NCI-H2029 treated with DMSO at 0.1 percent for 48 hours (cell line): ENCODE measurements around the gene SCAPER.
"Not testable (repeated sequence)": the region's sequence is repeated elsewhere in the genome, so short reads cannot be mapped to it uniquely, and the experiment has no call there.

Experiments used
- DNase-seq: peaks from one replicate; lab custom pipeline; 2025; lab: John Stamatoyannopoulos, UW

The SCAPER gene

DNA sequence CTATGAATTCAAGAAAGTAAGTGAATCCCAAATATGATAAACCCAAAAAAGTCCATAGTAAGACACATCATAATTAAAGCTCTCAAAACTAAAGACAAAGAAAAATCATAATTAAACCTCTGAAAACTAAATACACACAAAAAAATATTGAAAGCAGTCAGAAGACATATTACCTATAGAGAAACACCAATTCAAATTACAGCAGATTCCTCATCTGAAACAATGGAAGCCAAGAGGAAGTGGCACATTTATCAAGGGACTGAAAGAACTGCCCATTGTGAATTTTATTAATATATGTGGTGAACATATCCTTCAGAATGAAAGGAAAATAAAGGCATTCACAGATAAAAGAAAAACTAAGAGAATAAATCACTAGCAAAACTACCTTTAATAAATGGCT is 128.2 kb downstream of the SCAPER start:
- DNase-seq: no peak

DNA sequence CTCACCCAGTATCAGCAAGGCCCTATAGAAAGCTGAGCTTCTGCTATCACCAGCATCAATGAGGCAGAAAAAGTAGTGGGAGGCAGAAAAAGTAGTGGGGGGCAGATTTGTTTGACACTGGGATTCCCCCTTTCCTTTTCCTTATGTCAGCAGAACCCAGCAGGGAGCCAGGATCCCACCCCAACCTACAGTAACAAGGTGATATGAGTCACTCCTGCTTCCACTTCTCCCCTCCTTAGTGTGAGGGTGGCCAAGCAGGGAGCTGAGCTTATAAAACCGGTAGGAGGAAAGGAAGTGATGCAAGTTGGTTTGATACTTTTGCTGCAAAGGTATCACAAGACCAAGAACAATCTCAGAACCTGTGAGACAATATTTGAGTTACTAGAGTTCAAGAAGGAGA is 128.7 kb downstream of the SCAPER start:
- DNase-seq: no peak

DNA sequence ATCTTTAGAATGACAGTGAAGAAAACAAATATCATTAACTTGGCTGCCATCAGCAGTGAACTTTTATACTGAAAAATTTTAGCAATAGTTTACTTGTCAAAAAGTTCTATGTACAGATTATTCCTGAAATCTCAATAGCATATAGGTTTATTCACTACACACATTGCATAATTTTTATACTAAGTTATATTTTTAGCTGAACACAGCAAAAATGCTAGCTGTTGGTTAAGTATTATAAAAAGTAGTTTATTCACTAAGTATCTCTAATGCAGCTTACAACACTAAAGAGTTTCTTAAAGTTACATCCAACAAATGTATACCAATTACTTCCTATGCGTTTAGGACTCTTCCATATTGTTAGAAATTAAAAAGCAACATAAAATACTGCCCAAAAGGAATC is 131.9 kb downstream of the SCAPER start:
- no peak for DNase-seq

DNA sequence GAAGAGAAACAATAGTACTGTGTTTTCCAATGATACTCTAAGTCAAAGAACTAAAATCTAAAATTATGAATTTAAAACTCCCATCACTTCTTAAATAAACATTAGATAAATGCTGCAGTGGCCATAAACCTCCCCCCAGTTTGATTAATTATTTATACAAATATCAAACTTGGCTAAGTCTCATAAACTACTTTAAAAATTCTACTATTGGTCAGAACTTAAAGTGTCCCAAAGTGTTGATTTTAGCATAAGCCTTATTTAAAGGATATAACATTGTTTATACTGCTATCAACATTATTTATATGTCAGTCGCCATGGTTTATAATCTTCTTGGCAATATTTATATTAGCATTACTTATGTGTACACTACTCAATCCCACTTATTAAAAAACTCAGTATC is 132.4 kb downstream of the SCAPER start:
- no peak for DNase-seq

DNA sequence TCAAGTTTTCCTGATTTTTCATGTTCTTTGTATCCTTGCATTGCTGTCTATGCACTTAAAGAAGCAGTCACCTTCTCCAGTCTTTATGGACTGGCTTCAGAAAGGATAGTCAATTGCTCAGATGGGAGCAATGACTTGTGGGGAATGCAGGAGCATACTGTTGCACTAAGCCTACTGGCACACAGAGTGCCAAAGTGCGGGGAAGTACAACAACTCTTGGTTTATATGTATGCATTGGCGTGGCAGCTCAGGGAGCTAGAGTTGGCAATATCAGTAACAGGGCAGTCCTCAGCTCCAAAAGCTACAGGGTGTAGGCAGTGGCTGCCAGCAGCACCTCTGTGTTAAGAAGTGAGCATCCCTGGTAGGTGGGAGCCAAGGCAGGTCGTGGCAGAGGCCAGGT is 141.1 kb downstream of the SCAPER start:
- DNase-seq: no peak

DNA sequence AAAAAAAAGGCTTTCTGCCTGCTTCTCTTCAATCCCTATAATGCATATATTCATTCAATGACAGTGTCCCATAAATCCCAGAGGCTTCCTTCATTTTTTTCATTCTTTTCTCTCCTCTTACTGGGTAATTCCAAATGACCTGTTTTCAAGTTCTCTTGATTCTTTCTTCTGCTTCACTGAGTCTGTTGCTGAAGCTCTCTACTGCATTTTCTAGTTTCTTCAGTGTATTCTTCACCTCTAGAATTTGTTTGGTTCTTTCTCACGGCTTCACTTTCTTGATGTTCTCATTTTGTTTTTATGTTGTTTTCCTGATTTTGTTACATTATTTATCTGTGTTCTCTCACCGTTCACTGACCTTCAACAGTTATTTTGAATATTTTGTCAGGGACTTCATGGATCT is 141.6 kb downstream of the SCAPER start:
- DNase-seq: no peak

DNA sequence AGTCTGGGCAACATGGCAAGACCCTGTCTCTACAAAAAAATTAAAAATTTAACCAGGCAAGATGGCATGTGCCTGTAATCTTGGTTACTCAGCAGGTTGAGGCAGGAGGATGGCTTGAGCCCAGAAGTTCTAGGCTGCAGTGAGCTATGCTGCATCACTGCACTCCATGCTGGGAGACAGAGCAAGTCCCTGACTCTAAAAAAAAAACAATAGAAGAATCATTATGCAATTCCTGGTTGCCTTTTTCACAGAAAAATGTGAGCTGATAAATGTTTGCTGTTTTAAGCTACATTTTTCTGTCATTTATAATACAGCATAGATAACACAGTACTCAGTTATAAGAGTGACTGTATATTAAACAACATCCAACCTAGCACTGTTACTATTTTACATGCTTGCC is 148.8 kb downstream of the SCAPER start:
- no peak for DNase-seq

DNA sequence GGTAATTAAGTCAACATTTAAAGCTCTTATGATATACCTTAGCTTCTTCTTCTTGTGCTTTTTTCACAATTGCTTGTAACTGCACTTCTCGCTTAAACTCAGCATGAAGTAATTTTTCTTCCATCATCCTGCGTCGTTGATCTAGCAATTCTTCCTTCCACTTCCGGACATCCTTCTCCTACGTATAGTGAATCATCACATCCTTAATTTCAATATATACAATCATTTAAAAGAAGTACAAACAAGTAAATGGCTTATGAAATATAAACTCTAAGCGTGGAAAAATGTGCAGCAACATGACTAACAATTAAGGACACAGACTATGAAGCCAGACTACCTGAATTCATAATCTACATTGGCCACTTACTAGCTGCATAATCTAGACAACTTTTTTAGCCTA is 151.4 kb downstream of the SCAPER start:
- no peak for DNase-seq

DNA sequence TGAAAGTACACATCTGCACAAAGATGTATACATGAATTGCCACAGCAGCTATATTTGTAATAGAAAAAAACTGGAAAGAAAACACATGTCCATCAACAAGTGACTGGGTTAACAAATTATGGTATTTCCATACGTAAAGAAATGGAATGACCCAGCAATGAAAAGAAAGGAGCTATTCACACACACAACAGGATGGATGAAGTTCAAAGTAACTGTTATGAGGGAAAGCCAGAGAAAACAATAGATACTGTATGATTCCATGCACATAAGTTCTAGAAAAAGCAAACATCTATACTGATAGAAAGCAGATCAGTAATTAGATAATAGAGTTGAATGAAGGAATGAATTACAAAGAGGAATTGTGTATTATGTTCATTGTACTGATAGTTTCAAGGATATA is 152.0 kb downstream of the SCAPER start:
- DNase-seq: no peak

DNA sequence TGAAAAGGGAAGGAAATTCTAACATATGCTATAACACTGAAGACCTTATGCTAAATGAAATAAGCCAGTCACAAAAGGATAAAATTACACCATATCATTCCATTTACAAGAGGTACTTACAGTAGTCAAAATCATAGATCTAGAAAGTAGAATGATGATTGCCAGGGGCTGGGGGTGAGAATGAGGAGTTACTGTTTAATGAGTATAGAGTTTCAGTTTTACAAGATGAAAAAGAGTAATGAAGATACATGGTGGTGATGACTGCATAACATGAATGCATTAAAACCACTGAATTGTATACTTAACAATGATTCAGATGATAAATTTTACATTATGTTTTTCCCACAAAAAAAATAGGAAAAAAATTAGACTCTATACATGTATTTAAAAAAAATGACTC is 152.6 kb downstream of the SCAPER start:
- no peak for DNase-seq

DNA sequence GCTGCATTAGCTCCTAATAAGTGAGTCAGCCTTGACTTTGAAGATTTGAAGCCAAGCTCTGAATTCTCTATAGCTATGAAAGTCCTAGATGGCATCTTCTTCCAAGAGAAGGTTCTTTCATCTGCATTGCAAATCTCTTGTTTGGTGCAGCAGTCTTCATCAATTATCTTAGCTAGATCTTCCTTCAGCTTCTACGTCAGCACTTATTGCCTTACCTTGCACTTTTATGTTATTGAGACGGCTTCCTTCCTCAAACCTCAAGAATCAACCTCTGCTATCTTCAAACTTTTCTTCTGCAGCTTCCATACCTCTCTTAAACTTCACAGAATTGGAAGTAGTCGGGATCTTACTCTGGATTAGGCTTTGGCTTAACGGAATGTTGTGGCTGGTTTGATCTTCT is 167.6 kb downstream of the SCAPER start:
- DNase-seq: no peak

DNA sequence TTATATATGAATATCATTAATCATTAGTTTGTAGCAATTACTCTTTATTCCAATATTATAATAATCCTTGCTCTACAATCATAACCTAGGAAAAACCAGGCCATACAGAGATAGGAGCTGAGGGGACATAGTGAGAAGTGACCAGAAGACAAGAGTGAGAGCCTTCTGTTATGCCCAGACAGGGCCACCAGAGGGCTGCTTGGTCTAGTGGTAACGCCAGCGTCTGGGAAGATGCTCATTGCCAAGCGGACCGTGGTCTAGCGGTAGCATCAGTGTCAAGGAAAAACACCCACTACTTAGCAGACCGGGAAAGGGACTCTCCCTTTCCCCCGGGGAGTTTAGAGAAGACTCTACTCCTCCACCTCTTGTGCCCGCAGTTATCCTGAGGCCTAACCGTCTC is 172.8 kb downstream of the SCAPER start:
- not testable (repeated sequence) for DNase-seq

DNA sequence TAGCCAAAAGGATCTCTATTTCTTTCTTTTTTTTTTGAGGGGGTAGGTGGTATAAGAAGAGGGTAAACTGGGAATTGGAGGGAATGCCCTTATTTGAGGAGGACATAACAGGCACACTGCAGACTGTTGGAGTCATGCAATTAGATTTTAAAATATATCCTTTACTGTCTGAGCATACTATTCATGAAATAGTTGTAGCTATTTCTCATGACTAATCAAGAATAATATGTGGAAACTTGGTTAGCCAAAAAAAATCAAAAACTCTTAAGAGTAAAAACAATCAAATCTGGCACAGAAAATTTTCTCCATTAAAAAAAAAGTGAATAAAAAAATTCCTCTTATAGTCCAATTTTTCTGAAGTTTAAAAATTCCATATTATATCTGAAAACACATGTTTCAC is 174.9 kb downstream of the SCAPER start:
- DNase-seq: no peak

DNA sequence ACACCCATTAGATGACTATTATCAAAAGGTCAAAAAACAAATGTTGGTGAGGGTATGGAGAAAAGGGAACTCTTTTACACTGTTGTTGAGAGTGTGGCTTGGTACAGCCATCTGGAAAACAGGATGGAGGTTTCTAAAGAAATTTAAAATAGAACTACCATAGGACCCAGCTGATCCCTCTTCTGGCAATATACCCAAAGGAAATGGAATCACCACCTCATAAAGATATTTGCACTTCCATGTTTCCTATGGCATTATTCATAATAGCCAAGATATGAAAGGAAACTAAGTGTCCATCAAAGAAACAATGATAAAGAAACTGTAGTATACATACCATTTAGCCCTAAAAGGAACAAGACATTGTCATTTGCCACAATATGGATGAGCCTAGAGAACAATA is 186.3 kb downstream of the SCAPER start:
- DNase-seq: no peak

DNA sequence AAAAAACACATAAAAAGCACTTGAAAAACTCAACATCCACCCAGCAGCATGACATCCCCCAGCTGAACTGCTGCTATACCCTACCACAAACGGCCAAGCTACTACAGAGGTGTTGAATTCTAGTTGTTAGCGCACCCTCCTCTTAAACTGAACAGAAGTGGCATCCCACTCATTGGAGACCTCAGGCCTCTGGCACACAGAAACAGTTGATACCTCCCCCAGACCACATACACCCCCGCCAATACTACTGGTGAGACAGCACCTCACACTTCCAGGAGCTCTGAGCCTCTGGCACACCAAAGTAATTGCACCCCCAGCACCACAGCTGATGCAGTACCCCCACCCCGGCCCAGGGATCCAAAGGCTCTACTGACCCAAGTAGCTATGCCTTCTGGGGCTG is 190.2 kb downstream of the SCAPER start:
- DNase-seq: no peak

DNA sequence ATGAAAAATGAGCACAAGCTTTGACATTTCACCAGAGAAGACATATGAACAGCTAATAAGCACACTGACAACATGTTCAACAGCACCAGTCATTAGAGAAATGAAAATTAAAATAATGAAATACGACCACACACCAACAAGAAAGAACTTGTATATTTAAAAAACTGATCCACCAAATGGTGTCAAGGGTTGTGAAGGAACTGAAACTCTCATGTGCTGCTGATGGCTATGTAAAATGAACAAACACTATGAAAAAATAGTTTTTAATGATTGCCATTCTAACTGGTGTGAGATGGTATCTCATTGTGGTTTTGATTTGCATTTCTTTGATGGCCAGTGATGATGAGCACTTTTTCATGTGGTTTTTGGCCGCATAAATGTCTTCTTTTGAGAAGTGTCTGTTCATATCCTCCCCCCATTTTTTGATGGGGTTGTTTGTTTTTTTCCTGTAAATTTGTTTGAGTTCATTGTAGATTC is 193.8 kb downstream of the SCAPER start:
- no peak for DNase-seq

DNA sequence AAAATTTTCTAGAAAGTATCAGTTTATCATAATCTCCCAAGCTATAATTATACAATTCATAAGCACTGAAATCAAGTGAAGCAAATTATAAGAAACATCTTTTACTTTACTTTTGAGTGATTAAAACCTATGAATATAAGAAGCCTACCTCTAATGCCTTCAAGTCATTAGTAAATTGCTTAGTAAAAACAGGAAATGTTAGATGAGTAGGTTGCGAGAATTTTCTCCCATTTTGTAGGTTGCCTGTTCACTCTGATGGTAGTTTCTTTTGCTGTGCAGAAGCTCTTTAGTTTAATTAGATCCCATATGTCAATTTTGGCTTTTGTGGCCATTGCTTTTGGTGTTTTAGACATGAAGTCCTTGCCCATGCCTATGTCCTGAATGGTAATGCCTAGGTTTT is 201.1 kb downstream of the SCAPER start:
- not testable (repeated sequence) for DNase-seq

DNA sequence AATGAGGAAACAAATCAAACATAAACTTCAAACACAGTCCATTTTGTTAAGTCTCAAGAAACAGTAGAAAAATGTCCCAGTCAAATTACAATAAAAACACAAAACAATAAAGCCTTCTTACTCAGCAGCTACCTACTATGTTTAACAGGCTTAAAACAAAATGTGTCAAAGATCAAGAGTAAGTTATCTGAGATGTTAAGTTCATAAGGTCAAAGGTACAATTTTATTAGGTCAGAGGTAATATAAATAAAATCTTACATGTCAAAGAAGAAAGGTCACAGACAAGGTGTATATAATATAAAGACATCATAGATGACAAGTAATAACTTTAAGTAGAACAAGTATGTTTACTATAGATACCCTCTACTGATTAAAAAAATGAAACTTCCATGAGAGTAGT is 208.3 kb downstream of the SCAPER start:
- no peak for DNase-seq

DNA sequence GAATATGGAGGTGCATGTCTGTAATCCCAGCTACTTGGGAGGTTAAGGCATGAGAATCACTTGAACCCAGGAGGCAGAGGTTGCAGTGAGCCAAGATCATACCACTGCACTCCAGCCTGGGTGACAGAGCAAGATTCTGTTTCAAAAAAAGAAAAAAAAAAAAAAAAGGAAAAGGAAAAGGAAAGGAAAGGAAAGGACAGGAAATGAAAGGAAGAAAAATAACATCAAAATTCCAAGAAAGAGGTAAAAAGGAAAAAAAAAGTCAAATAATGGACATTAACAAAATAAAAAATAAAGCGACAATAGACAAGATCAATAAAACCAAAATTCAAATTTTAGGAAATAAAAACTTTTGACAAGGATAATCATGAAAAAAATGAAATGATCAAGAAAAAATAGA is 212.6 kb downstream of the SCAPER start:
- not testable (repeated sequence) for DNase-seq

DNA sequence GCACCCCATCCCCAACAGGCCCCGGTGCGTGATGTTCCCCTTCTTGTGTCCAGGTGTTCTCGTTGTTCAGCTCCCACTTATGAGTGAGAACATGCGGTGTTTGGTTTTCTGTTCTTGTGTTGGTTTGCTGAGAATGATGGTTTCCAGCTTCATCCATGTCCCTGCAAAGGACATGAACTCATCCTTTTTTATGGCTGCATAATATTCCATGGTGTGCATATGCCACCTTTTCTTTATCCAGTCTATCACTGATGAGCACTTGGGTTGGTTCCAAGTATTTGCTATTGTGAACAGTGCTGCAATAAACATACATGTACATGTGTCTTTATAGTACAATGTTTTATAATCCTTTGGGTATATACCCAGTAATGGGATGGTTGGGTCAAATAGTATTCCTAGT is 217.5 kb downstream of the SCAPER start:
- not testable (repeated sequence) for DNase-seq

DNA sequence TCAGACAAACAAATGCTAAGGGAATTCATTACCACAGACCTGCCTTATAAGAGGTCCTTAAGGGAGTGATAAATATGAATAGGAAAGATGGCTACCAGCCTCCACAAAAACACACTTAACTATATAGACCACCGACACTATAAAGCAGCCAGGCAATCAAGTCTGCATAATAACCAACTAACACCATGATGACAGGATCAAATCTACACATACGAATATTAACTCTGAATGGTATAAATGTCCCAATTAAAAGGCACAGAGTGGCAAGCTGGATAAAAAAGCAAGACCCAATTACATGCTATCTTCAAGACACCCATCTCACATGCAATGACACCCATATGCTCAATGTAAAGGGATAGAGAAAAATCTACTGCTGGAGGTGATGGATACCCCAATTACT is 221.1 kb downstream of the SCAPER start:
- no peak for DNase-seq

DNA sequence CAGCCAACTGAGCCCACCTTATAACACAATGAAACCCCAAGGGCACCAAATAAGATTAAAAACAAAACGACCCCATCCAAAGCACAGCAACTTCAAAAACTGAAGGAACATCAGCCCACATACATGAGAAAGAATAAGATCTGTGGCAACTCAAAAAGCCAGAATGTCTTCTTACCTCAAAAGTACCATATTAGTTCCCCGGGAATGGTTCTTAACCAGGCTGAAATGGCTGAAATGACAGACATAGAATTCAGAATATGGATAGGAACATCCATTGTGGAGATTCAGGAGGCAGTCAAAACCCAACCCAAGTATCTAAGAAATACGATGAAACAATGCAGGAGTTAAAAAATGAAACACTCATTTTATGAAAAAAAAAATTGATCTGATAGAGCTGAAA is 222.3 kb downstream of the SCAPER start:
- DNase-seq: no peak

DNA sequence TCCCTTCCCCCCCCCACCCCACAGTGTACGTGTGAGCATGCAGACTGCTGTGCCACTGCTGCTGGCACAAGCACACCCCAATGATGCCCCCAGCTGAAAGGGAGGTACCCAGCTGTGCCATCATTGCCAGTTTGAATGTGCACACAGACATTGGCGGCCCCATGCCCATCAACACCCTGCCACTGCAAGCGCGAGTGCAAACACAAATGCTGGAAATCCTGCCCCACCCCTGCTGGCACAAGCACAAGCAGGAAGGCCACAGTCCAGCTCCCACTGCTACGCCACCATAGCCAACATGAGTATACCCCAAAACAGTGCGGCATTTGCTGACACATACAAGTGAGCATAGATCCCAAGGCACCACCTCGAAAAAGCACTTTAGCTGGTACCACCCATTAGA is 222.9 kb downstream of the SCAPER start:
- DNase-seq: no peak

DNA sequence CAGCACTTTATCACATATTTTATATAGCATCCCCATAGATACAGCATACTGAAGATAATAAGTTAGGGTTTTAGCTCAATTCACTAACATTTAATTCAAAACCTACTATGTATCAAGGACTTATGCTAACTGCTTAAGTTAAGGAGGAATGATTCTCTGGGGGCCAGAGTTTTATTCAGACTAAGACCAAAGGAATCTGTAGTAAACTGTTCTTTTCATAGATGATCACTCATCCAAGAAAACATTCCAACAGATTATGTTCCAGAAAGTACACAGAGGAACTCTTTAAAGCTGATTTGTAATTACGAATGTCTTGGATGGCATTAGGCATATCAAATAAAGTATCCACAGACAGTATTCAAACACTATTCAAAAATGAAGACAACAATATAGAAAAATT is 226.4 kb downstream of the SCAPER start:
- no peak for DNase-seq

DNA sequence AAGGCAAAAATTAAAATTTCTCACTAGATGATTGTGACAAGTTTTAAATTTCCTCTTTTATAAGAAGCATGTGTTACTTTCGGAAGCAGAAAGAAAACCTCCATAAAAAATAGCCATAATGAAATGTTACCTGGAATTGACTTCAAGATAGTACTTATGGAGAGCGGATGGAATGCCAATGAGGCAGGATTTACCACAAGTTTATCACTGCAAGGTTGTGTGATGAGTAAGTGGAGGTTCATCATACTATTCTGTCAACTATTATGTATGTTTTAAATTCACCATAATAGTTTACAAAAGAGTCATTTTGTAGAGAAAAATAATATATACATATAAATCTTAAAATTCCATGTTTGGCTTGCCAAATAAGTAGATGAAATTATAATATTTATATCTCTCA is 230.3 kb downstream of the SCAPER start:
- DNase-seq: no peak
